Posterior cingulate gyrus (tissue), 11 donors: ENCODE measurements around the gene TMIGD1.
A peak's percentile ranks its signal among the peaks of the same experiment; 100 is the strongest.
"Not testable (repeated sequence)": the region's sequence is repeated elsewhere in the genome, so short reads cannot be mapped to it uniquely, and the experiment has no call there.

ENCODE experiments used
- DNase-seq, 10 donors: peaks; one replicate each; pipeline versions ENCODE4 v3.0.0 to v3.0.0-alpha.2; 2020 to 2021; ENCODE audit warnings: mixed read lengths in 3 of 10
- intact Hi-C: fragments of 100-400 bp; cut with DNase I; formaldehyde crosslinking; loops from one replicate; pipeline ENCODE4 v1.15.1; 2023

Gene TMIGD1

DNA sequence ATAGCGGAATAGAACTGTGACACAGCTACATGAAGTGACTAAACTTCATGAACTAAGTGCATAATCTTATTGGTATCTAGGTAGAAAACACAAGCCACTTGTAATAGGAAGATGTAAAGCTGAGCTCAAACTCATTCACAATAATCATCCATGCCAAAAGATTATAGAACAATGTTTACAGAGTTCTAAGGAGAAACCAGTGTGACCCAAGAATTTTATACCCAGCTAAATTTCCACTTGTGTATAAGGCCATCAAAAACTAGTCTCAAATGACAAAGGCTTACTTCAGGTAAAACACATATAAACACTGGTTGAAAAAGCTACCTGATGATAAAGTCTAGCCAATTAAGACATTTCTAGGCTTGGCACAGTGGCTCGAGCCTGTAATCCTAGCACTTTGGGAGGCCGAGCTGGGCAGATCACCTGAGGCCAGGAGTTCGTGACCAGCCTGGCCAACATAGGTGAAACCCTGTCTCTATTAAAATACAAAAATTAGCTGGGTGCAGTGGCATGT is 28.0 kb upstream of the TMIGD1 start:
- intact Hi-C loops: no loop called here
- DNase-seq: no peak

DNA sequence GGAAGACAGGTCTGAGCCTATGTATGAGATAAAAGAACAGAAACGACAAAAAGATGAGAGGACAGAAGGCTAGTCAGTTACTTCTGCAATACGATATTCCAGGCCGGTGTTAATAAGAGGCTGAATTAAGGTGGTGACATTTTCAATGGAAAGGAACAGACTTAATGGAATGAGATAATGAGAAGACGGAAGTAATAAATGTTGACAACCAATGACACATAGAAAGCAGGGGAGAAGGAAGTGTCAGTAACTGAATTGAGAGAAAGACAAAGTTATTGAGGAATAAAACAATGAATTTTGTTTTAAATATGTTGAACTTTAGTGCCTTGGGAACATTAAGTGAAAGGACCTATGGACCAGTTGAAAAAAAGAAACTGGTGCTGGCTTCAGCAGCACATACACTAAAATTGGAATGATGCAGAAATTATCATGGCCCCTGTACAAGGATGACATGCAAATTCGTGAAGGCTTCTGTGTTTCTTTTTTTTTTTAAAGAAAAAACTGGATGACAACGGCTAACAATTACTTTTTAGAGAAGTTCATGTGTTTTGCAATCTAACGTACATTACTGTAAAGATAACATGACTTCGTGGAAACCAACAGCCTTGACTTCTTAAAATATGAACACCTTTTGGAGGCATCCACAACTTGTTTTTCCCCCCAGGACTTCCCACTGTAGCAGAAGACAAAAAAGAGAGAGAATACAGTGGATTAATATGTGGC is 26.4 kb upstream of the TMIGD1 start:
- intact Hi-C loops: no loop called here
- DNase-seq: no peak

DNA sequence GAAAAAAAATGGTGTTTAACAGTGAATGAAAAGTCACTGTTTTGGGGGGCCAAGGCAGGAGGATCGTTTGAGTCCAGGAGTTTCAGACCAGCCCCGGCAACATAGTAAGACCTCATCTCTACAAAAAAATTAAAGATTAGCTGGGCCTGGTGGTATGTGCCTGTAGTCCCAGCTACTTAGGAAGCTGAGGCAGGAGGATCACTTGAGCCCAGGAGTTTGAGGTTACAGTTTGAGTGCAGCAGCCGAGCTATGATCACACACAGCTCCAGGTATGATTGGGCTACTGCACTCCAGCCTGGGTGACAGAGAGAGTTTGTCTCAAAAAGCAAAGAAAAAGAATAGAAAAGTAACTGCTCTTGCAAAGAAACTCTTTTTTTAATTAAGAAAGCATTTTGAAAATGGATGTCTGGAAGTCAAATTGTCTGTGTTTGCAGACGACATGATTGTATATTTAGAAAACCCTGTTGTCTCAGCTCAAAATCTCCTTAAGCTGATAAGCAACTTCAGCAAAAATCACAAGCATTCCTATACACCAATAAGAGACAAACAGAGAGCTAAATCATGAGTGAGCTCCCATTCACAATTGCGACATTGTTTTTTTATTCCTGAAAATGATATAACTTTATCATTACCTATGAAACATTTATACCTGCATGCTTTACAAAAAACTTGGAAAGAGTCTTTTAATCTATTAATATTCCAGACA is 24.4 kb upstream of the TMIGD1 start:
- no peak for DNase-seq

DNA sequence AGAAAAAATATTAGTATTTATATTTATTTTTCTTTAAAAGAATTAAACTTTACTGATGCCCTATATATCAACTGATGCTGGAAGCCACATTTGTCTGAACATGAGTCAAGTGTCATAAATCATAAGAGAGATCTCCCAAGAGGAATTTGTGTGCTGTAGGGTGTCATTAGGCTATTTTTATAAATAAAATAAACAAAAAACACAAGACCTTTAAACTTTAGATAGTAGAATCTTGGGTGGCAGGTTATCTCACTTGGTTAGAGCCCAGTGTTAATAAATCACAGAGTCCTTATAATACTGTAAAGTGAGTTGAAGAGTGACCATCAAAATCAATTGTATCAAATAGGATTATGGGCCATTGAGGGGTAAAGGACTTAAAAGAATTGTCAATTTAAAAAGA is 23.6 kb upstream of the TMIGD1 start:
- intact Hi-C loops: no loop called here

More for the DNA sequence above, 24.4 kb upstream of the TMIGD1 start:
- intact Hi-C loops: no loop called here

DNA sequence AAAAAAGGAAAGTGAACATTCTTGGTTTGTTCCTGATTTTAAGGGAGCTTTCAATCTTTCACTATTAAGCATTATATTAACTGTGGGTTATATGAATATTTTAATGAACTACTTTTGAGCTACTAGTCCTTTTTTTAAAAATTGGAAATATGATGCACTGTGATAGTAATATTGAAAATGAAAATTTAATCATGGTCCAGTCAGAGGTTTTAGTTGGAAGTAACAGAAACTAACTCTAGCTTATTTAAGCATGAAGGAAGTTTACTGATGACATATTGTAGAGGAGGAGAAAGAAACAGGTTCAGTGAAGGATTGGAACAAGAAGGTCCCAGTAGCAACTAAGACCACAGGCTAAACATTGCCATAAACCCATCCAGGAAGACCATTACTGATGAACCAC is 20.8 kb upstream of the TMIGD1 start:
- DNase-seq: no peak
- intact Hi-C loops: no loop called here

More for the DNA sequence above, 23.6 kb upstream of the TMIGD1 start:
- DNase-seq: no peak

DNA sequence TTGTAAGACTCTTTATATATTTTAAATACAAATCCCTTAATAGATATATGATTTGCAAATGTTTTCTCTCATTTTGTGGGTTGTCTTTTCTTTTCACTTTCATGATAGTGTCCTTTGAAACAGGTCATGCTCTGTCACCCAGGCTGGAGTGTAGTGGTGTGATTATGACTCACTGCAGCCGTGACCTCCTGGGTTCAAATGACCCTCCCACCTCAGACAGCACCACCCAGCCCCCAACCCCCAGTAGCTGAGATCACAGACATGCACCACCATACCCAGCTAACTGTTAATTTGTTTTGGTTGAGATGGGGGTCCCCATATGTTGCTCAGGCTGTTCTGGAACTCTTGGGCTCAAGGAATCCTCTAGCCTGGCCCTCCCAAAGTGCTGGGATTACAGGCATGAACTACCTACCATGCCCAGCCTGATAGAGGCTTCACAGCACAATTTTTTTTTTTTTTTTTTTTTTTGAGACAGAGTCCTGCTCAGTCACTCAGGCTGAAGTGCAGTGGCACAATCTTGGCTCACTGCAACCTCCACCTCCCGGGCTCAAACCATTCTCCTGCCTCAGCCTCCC is 18.5 kb upstream of the TMIGD1 start:
- no peak for DNase-seq
- intact Hi-C loops: no loop called here

DNA sequence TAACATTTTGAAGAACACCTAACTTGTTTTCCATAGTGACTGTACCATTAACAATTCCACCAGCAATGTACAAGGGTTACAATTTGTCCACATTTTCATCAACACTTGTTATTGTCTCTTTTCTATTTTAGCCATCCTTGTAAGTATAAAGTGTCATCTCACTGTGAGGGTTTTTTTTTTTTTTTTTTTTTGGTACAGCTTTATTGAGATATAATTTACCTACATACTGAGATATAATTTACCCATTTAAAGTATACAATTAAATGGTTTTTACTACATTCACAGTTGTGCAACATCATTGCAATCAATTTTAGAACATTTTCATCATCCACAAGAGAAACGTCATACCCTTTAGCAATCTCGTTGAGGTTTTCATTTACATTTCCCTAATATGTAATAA is 17.9 kb upstream of the TMIGD1 start:
- DNase-seq: no peak
- intact Hi-C loops: no loop called here

DNA sequence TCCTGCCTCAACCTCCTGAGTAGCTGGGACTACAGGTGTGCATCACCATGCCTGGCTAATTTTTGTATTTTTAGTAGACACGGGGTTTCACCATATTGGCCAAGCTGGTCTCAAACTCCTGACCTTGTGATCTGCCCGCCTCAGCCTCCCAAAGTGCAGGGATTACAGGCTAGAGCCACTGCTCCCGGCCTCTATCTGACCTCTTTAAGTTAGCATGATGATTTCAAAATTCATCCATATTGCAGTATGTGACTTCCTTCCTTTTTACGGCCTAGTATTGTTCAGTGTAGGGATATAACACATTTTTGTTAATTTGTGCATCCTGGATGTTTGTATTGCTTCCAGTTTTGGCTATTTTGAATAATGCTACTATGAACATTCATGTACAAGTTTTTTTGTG is 17.4 kb upstream of the TMIGD1 start:
- intact Hi-C loops, DNase-seq: not testable (repeated sequence)

DNA sequence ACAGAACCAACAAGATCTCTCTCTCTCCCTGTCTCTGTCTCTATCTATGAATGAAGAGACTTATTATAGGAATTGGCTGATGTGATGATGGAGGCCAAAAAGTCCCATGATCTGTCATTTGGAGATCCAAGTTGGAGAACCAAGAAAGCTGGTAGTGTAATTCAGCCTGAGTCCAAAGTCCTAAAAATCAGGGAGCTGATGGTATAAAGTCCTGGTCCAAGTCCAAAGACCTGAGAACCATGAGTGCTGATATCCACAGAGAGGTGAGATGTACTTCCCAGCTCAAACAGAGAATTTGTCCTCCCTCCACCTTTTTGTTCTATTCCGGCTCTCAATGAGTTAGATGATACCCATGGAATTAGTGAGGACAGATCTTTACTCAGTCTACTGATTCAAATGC is 15.4 kb upstream of the TMIGD1 start:
- intact Hi-C loops: no loop called here
- DNase-seq: no peak

DNA sequence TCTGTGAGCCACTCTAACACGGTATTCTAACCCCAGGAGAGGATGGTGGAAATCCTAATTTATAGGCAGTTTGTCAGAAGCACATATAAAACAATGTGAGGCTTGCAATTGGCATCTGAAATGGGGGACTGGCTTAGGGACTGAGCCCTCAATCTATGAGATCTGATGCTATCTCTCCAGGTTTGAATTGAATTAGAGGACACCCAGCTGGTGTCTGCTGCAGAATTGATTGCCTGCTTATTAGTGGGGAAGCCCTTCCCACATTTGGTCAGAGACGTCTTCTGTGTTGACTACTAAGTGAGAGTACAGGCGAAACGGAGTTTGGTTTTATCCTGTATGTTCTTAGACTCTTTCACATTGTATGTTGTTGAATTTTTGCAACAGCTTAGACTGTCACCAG is 13.6 kb upstream of the TMIGD1 start:
- intact Hi-C loops: no loop called here
- no peak for DNase-seq

DNA sequence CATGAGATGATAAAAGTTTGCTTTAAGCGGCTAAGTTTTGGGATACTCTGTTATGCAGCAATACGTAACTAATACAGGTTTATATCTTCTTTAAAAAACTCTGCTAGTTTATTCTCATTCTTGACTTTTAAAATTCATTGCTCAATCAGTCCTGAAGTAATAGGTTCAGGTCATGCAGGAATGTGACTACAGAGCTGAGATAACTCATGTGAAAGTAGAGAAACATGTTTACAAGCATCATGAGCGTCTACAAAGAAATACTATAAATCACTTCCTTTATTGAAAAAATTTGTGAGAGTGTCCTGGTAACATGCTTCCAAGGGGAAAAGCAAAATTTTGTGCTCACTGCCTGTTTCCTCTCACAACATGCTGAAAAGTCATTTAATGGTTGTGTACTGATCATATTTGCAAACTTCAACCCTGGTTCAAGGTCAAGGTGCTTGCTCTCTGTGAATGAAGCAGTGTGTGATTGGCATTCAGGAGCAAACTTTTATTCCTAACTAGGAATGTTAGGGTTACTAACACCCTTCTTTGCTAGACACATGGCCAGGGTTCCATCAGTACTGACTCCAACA is 12.5 kb upstream of the TMIGD1 start:
- no peak for DNase-seq
- intact Hi-C loops: no loop called here

DNA sequence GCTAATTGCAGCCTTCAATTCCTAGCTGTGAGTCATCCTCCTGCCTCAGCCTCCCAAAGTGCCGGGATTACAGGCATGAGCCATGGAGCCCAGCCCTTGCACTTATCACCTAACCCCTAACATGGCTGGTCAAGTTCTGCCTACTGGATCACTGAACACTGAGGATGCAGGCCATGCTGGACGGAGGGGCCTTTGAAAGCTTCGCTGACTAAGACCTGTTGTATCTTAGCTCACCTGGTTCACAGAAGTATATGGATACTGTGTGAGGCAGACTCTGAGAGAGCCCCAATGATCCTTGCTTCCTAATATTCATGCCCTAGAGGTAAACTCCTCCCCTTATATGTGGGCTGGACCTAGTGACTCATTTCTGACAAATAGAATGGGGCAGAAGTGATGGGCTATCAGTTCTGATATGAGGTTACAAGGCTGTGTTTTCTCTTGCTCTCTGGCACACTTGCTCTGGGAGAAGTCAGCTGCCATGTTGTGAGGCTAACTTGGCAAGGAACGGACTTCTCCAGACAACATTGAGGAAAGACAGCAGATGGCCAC is 11.7 kb upstream of the TMIGD1 start:
- intact Hi-C loops: no loop called here
- no peak for DNase-seq

DNA sequence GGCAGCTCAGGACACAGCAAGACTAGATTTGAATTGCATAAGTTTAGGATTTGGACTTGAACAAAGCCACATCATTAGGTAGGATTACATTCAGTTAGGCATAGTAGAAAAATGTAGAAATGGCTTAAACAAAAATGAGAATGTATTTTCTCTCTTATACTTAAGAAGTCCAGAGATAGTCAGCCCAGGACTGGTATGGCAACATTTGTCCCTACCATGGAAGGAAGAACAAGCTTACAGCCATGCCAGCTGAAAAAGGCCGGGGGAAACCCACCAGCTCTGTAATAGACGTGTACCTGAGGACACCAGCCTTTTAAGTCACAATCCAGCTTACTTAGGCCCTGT is 11.2 kb upstream of the TMIGD1 start:
- DNase-seq: no peak
- intact Hi-C loops: no loop called here

DNA sequence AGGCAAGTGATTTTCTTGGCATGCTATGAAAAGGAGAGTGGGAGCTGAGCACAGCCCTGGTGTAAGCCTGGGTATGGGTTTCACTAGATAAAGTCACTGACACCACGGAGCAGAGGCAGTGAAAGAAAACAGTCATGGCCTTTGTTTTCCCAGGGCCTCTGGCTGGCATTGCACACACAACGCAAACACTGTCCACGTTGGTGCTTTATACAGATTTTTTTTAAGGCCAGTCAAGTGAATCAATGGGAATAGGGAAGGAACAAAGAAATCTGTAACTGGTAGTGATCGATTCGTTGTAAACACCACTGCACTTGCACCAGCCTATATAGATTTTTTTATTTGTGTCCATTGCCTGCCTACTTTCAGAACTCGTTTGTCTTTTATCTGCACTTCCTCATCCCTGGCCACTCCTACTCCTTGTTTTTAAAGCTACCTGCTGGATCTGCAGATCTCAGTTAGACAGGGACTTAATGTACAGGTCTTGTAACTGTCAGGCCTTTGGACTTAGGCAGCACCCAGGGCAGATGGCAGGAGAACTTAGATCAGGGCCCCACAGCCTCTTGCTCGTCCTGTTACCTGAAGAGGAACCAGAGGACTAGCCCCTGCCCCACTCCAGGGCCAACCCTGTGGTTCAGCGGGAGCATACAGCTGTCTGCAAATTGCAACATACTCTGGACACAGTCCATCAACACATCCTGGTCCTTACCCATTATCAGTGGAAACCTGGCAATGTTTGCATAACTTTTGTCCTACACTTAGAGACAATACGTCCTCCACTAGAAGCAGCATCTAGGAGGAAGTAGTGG is 10.6 kb upstream of the TMIGD1 start:
- DNase-seq: peak in 7 of 10 donors; percentile 11 to 93 (median 42)
- intact Hi-C loops: no loop called here

DNA sequence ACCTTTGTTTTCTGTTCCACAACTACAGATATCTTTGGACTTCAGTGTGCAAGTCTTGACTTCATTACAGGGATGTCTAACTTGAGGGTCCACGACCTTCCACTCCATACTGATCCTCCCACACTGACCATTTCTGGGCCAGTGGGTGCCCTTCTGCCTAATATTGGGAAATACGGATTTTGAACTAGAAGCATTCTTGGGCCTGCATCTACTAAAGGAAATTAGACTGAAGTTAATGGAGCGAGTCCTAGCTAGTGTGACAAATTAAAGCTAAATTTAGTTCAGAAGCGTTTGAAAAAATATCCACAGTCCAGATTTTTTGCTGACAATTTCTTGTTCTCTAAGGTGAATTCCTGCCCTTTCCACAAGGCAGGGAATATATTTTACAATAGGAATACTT is 9.9 kb upstream of the TMIGD1 start:
- intact Hi-C loops: no loop called here
- DNase-seq: no peak

DNA sequence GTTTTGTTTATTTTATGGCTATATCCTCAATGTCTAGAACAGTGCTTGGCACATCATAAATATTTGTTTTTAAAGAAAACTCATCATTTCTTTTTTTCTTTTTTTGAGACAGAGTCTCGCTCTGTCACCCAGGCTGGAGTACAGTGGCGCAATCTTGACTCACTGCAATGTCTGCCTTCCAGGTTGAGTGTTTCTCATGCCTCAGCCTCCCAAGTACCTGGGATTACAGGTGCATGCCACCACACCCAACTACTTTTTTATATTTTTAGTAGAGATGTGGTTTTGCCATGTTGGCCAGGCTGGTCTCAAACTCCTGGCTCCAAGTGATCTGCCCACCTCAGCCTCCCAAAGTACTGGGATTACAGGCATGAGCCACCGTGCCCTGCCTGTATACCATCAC is 9.4 kb upstream of the TMIGD1 start:
- intact Hi-C loops, DNase-seq: not testable (repeated sequence)

DNA sequence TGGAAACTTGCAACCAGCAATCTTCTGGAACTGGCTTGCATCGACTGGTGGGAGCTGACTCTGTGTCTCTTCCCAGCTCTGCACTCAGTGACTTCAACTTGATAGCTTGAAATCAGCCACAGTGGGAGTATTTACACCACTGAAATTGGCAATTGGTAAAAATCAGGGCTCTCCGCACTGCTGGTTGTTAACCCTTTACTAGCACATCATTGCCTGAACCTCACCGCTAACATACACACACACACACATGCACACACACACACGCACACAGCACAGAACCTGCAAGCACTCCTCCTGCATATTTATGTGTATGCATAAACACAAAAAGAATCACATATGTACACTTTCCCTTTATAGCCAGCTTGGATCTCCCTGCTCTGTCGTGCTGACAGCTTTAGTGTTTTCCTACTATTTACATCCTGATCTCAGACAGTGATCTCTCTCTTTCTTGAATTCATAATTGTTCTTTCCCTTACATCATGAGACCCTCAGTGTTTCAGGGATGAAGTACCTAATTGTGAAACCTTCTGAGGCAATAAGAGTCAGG is 7.9 kb upstream of the TMIGD1 start:
- no peak for DNase-seq
- intact Hi-C loops: loop anchor here (2.0 kb wide), 1 partner anchor 135 kb away; the partner anchor contains the start of gene GOSR1

DNA sequence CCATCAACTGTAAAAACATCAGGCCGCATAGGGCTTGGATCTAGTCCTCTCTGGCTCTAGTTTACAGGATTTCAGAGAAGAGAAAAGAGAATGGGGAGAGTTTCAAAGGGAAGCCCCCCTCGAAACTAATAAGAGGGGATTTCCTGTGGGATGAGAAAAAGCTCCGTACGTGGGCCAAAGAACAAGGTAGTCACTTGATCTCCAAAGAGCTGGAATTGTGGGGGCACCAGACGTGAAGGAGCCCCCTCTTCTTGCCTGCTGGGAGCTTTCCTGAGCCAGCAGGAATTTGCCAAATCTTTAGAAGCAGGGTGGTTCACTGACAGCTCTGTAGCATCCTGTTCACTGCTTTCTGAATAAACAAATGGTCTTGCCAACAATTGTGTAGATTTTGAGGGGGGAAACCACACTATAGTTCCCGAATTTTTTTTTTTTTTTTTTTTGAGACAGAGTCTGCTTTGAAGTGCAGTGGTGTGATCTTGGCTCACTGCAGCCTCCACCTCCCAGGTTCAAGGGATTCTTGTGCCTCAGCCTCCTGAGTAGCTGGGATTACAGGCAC is 7.0 kb upstream of the TMIGD1 start:
- intact Hi-C loops: loop anchor here (2.0 kb wide), 1 partner anchor 136 kb away; the partner anchor contains the start of gene GOSR1
- DNase-seq: no peak

DNA sequence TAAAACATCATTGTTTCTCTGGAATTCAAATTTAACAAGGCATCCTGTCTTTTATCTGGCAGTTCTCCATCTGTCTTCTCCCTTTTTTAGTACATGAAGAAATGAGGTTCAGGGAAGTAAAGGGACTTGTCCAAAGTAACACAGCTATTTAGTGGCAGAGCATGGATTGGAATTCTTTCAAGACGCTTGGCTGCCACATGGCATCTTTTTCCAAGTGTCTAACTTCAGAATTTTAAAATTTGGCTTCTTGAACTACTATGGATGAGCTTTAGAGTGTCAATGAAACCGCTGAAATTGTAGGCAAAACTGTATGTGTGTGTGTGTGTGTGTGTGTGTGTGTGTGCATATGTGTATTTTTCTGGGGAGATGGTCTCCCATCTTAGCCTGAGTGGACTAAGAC is 5.2 kb upstream of the TMIGD1 start:
- DNase-seq: no peak
- intact Hi-C loops: no loop called here
